WERI-Rb-1 (cell line): Measurements from ENCODE around the gene REL.
"Not testable (repeated sequence)": the region's sequence is repeated elsewhere in the genome, so short reads cannot be mapped to it uniquely, and the experiment has no call there.

Source experiments
- DNase-seq: peaks from one replicate; pipeline ENCODE4 v3.0.0-alpha.2; 2020
- H3K27ac ChIP-seq: fragments of 250-450 bp; sonication (Bioruptor Pico); 2 replicates; pipeline ENCODE4 v1.5.1; 2020; ENCODE audit warnings: mild to moderate bottlenecking, moderate library complexity
- H3K27me3 ChIP-seq: fragments of 250-450 bp; sonication (Bioruptor Pico); 2 replicates; pipeline ENCODE4 v1.5.1; 2021; ENCODE audit warnings: mild to moderate bottlenecking, low read depth, moderate library complexity; ENCODE audit not compliant: insufficient read depth, severe bottlenecking
- H3K36me3 ChIP-seq: fragments of 250-450 bp; sonication (Bioruptor Pico); 2 replicates; pipeline ENCODE4 v1.5.1; 2020; ENCODE audit warnings: mild to moderate bottlenecking, moderate library complexity
- H3K4me3 ChIP-seq: 2 replicates; pipeline ENCODE4 v1.5.1; 2011; ENCODE audit warnings: low read depth, mild to moderate bottlenecking, control low read depth, low read length
- H3K9me3 ChIP-seq: fragments of 250-450 bp; sonication (Bioruptor Pico); 2 replicates; pipeline ENCODE4 v1.5.1; 2021; ENCODE audit warnings: mild to moderate bottlenecking, moderate library complexity; ENCODE audit not compliant: severe bottlenecking
- CTCF ChIP-seq: IDR thresholded peaks from 2 replicates; pipeline ENCODE4 v1.5.1; 2011; ENCODE audit warnings: low read depth, mild to moderate bottlenecking, control low read depth, inconsistent platforms, low read length

The REL gene

GRCh38 chr2:60884800-60885199 is 3.4 kb downstream of the REL start:
- H3K27me3 ChIP-seq = no peaks in the 10 kb centered on the region
- TF ChIP-seq CTCF = no peak
- no peak overlapping the region for H3K27ac ChIP-seq
- no peak overlapping the region for H3K4me3 ChIP-seq
- peaks cover 3% of the 10 kb centered on the region for H3K9me3 ChIP-seq
- peaks cover 3% of the 10 kb centered on the region; the same call in 1 of the 2 replicates for H3K36me3 ChIP-seq
- DNase-seq = no peak

- TF ChIP-seq CTCF = no peak
- H3K4me3 ChIP-seq = no peak overlapping the region
- no peaks in the 10 kb centered on the region for H3K27me3 ChIP-seq
- DNase-seq = no peak
- H3K9me3 ChIP-seq = peaks cover 3% of the 10 kb centered on the region
- peaks cover 3% of the 10 kb centered on the region; the same call in 1 of the 2 replicates for H3K36me3 ChIP-seq
- H3K27ac ChIP-seq = no peak overlapping the region
Observed at GRCh38 chr2:60885683-60886082, 4.3 kb downstream of the REL start.

GRCh38 chr2:60886991-60887390 is 5.6 kb downstream of the REL start:
- Histone ChIP-seq H3K27me3 (no peaks in the 10 kb centered on the region), H3K4me3 (no peak overlapping the region), H3K9me3 (peaks cover 3% of the 10 kb centered on the region), H3K36me3 (peaks cover 1% of the 10 kb centered on the region), H3K27ac (no peak overlapping the region)
- no peak for DNase-seq
- TF ChIP-seq CTCF = no peak

GRCh38 chr2:60888853-60889252 is 7.5 kb downstream of the REL start:
- Histone ChIP-seq H3K4me3 (no peak overlapping the region), H3K27ac (no peak overlapping the region), H3K9me3 (peaks cover 3% of the 10 kb centered on the region), H3K36me3 (peaks cover 17% of the 10 kb centered on the region), H3K27me3 (no peaks in the 10 kb centered on the region)
- DNase-seq = no peak
- no peak for TF ChIP-seq CTCF

GRCh38 chr2:60889581-60890392 is 8.4 kb downstream of the REL start:
- H3K9me3 ChIP-seq, H3K4me3 ChIP-seq, DNase-seq, H3K27me3 ChIP-seq, H3K27ac ChIP-seq: not testable (repeated sequence)
- H3K36me3 ChIP-seq = peaks cover 22% of the 10 kb centered on the region

GRCh38 chr2:60890393-60890707 is 9.0 kb downstream of the REL start:
- TF ChIP-seq CTCF = no peak
- Histone ChIP-seq H3K36me3 (peaks cover 27% of the 10 kb centered on the region), H3K27ac (no peak overlapping the region), H3K4me3 (no peak overlapping the region), H3K9me3 (peaks cover 3% of the 10 kb centered on the region), H3K27me3 (no peaks in the 10 kb centered on the region)
- DNase-seq = no peak
